Activated naive CD4-positive, alpha-beta T cell treated with anti-CD3 and anti-CD28 coated beads, Interleukin-2, amount 50 U/mL, for 72 hours (primary cell): ENCODE data around the gene LGALS3. TPM values are rescaled to one million over a fixed set of nuclear protein-coding genes. Genes with fewer than 3 reads are reported as not detected.

Source experiments
- ATAC-seq, 2 donors: fragments of 150-1000 bp; cut with Tn5 transposase; 2 replicates each; pipeline ENCODE4 v1.10.0; 2021; ENCODE audit warnings: mild to moderate bottlenecking in 2 of 2, moderate library complexity in 2 of 2
- DNase-seq, 2 donors: peaks; one replicate each; pipeline ENCODE4 v3.0.0; 2021 to 2022; ENCODE audit warnings: low spot score in 2 of 2
- H3K27ac Mint-ChIP-seq, 2 donors: one replicate each; pipeline ENCODE4 v1.8.0; 2022; ENCODE audit warnings: mild to moderate bottlenecking in 2 of 2, mixed read lengths in 2 of 2
- H3K36me3 Mint-ChIP-seq, 2 donors: one replicate each; pipeline ENCODE4 v1.8.0; 2022; ENCODE audit warnings: mixed read lengths in 2 of 2
- H3K9me3 Mint-ChIP-seq, 2 donors: one replicate each; pipeline ENCODE4 v1.8.0; 2022; ENCODE audit warnings: mixed read lengths in 2 of 2
- total RNA-seq, 2 donors: library from RNA; stranded (reverse); gene quantifications; one replicate each; pipeline ENCODE4 v1.2.3, GENCODE V29; 2022

LGALS3 gene
- total RNA-seq, 2 donors from 2014 or later, result 1.6 to 8.9 TPM

GRCh38 chr14:55105991-55106390 lies 23.1 kb upstream of the LGALS3 start:
- Mint-ChIP-seq H3K36me3 (peaks cover 0 to 16% of the 10 kb centered on the region in 2 donors), H3K9me3 (peaks cover 0 to 10% of the 10 kb centered on the region in 2 donors), H3K27ac (no peak overlapping the region)
- DNase-seq (no peak), ATAC-seq (no peak)

- H3K27ac Mint-ChIP-seq, result peak overlapping the region; percentile 77 to 83
- ATAC-seq (peak; percentile 92 to 93), DNase-seq (peak in 1 of 2 donors; percentile 33)
- H3K36me3 Mint-ChIP-seq, result peaks cover 0 to 16% of the 10 kb centered on the region in 2 donors
- peaks cover 0 to 14% of the 10 kb centered on the region in 2 donors for H3K9me3 Mint-ChIP-seq
These were observed 21.1 kb upstream of the LGALS3 start for GRCh38 chr14:55107766-55108554.

GRCh38 chr14:55109836-55110235 lies 19.2 kb upstream of the LGALS3 start:
- Mint-ChIP-seq H3K36me3 (peaks cover 0 to 6% of the 10 kb centered on the region in 2 donors), H3K9me3 (peaks cover 0 to 9% of the 10 kb centered on the region in 2 donors), H3K27ac (no peak overlapping the region)
- no peak for DNase-seq
- no peak for ATAC-seq

GRCh38 chr14:55111122-55111708 lies 17.8 kb upstream of the LGALS3 start:
- no peak for ATAC-seq
- Mint-ChIP-seq H3K36me3 (peaks cover 0 to 6% of the 10 kb centered on the region in 2 donors), H3K9me3 (peaks cover 0 to 4% of the 10 kb centered on the region in 2 donors), H3K27ac (no peak overlapping the region)
- DNase-seq, result no peak

- H3K27ac Mint-ChIP-seq, result no peak overlapping the region
- no peak for DNase-seq
- no peak for ATAC-seq
- H3K36me3 Mint-ChIP-seq, result no peaks in the 10 kb centered on the region
- peaks cover 0 to 4% of the 10 kb centered on the region in 2 donors for H3K9me3 Mint-ChIP-seq
These were observed 14.3 kb upstream of the LGALS3 start for GRCh38 chr14:55114720-55115119.

GRCh38 chr14:55115460-55115859 lies 13.6 kb upstream of the LGALS3 start:
- H3K36me3 Mint-ChIP-seq, result no peaks in the 10 kb centered on the region
- ATAC-seq (no peak), DNase-seq (no peak)
- H3K27ac Mint-ChIP-seq, result no peak overlapping the region
- peaks cover 0 to 4% of the 10 kb centered on the region in 2 donors for H3K9me3 Mint-ChIP-seq

- DNase-seq, result no peak
These were observed 13.2 kb upstream of the LGALS3 start for GRCh38 chr14:55115861-55116245.

GRCh38 chr14:55116246-55117030 lies 12.6 kb upstream of the LGALS3 start:
- DNase-seq, result no peak
- Mint-ChIP-seq H3K27ac (no peak overlapping the region), H3K36me3 (no peaks in the 10 kb centered on the region), H3K9me3 (peaks cover 0 to under 1% of the 10 kb centered on the region in 2 donors)
- no peak for ATAC-seq

More at GRCh38 chr14:55115861-55116245, 13.2 kb upstream of the LGALS3 start:
- Mint-ChIP-seq H3K36me3 (no peaks in the 10 kb centered on the region), H3K9me3 (peaks cover 0 to 4% of the 10 kb centered on the region in 2 donors), H3K27ac (no peak overlapping the region)
- ATAC-seq, result no peak

GRCh38 chr14:55117803-55118441 lies 11.1 kb upstream of the LGALS3 start:
- Mint-ChIP-seq H3K36me3 (no peaks in the 10 kb centered on the region), H3K9me3 (no peaks in the 10 kb centered on the region), H3K27ac (no peak overlapping the region)
- ATAC-seq (no peak), DNase-seq (no peak)

- no peaks in the 10 kb centered on the region for H3K9me3 Mint-ChIP-seq
- no peak overlapping the region for H3K27ac Mint-ChIP-seq
- ATAC-seq, result no peak
- H3K36me3 Mint-ChIP-seq, result no peaks in the 10 kb centered on the region
- no peak for DNase-seq
These were observed 10.3 kb upstream of the LGALS3 start for GRCh38 chr14:55118761-55119160.

- Mint-ChIP-seq H3K36me3 (no peaks in the 10 kb centered on the region), H3K9me3 (no peaks in the 10 kb centered on the region), H3K27ac (no peak overlapping the region)
- ATAC-seq (no peak), DNase-seq (no peak)
These were observed 8.2 kb upstream of the LGALS3 start for GRCh38 chr14:55120571-55121495.

GRCh38 chr14:55121628-55122439 lies 7.2 kb upstream of the LGALS3 start:
- Mint-ChIP-seq H3K9me3 (no peaks in the 10 kb centered on the region), H3K36me3 (no peaks in the 10 kb centered on the region), H3K27ac (no peak overlapping the region)
- DNase-seq (no peak), ATAC-seq (no peak)

- Mint-ChIP-seq H3K9me3 (no peaks in the 10 kb centered on the region), H3K36me3 (no peaks in the 10 kb centered on the region), H3K27ac (no peak overlapping the region)
- no peak for ATAC-seq
- no peak for DNase-seq
These were observed 6.5 kb upstream of the LGALS3 start for GRCh38 chr14:55122440-55122986.

- DNase-seq, result no peak
- no peak for ATAC-seq
- no peaks in the 10 kb centered on the region for H3K9me3 Mint-ChIP-seq
- no peak overlapping the region for H3K27ac Mint-ChIP-seq
- H3K36me3 Mint-ChIP-seq, result no peaks in the 10 kb centered on the region
These were observed 6.0 kb upstream of the LGALS3 start for GRCh38 chr14:55123101-55123500.
